GM18858 (cell line): ENCODE measurements around the gene PCBP2.

Experiments
- ATAC-seq: cut with Tn5 transposase; IDR thresholded peaks from one replicate; pipeline ENCODE4 v1.9.1; 2021; ENCODE audit not compliant: unreplicated experiment

The PCBP2 gene

DNA sequence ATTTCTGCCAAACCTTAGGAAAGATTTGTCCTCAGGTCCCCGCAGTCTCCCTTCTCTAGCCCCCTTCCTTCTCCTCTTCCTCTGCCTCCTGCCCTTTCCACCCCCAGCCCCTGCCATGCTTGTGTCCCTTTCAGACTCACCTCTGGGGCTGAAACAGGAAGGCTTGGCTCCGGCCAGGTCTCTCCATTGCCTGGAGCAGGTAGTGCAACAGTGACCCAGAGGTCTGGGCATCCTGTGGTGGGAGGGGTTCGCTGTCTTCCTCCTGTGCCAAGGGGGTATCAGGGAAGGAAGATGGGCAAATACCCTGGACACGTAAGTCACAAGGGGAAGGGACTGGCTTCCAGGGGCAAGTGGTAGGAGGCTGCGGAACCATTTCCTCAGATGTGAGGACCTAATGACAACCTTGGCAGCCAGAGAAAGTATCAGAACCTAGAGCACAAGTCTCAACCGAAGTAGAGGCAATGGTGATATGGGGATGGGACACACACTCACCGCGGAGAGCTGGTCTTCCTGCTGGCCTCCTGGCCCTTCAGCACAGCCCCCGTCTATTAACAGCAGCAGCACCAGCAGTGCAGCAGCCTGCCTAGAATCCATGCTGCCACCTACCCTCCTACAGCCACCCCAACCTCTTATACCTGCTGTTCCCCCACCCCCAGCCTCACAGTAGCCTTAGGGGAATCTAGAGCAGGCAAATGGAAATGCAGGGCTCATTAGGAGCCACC is 55.1 kb downstream of the PCBP2 start, which contains the start of gene NPFF:
Gene NPFF (minus strand): TSS at position 604 of the 722 bp plus-strand sequence. CDS start 10 bp downstream, at position 594.
- ATAC-seq, result no peak

DNA sequence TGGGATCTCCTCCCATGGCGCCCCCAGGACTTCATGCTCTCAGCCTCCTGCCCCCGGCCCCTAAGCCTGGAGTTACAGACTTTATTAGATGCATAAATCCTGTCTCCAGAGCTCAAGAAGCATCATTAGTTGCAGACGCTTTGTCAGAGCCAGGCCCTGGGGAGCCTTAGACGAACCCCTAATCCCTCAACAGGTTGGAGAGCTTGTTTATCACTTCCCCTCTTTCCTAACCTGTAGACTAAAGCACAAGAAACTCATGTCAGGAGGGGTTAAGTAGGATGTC is 55.6 kb downstream of the PCBP2 start:
- no peak for ATAC-seq

DNA sequence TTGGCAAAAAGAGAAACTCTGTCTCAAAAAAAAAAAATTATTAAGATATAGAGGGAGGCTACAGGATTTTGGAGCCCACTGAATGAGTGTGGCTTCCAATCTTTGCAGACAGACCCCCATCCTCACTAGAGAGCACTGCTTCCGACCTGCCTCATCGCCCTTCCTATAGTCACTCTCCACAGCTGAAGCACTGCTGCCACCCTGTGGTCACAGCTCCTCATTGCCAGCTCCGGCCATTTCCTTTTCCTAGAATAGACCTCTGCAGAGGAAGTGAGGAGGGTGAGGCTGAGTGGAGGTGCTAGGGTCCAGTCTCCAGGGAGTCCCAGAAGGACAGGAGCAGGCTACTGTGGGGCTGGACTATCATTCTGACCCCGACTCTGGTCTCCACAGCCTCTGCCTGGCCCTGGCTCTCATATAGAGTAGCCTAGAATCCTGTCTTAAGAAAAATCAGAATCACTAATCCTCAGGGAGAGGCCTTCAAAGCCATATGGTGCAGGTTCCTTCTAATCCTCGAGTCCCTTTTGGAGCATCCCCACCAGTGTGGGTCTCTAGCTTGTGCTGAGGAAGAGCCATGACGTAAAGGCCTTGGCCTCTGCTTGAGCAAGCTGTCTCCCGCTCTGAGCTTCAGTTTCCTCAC is 56.8 kb downstream of the PCBP2 start:
- peak; percentile 87 for ATAC-seq

DNA sequence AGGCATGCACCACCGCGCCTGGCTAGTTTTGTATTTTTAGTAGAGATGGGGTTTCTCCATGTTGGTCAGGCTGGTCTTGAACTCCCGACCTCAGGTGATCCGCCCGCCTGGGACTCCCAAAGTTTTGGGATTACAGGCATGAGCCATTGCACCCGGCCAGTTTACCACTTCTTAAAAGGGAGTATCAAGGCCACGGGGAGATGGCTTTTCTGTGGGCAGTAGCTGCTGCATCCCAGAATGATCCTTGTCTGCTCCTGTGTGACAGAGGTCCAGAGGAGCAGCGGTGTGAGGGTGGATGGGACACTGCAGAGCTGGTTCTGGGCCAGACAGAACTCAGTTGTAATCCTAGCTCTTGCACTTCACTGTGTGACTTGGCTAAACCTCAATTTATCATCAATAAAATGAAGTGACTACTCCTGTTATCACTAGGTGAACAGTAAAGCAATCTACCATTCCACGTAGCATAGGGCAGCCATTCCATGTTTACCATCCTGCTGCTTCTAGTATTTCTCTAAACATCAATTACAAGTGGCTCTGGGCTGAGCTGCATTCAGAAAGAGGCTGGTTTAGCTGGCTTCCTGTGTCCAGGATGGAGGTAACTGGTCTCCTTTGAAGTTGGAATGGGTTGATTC is 58.4 kb downstream of the PCBP2 start:
- ATAC-seq, result no peak

DNA sequence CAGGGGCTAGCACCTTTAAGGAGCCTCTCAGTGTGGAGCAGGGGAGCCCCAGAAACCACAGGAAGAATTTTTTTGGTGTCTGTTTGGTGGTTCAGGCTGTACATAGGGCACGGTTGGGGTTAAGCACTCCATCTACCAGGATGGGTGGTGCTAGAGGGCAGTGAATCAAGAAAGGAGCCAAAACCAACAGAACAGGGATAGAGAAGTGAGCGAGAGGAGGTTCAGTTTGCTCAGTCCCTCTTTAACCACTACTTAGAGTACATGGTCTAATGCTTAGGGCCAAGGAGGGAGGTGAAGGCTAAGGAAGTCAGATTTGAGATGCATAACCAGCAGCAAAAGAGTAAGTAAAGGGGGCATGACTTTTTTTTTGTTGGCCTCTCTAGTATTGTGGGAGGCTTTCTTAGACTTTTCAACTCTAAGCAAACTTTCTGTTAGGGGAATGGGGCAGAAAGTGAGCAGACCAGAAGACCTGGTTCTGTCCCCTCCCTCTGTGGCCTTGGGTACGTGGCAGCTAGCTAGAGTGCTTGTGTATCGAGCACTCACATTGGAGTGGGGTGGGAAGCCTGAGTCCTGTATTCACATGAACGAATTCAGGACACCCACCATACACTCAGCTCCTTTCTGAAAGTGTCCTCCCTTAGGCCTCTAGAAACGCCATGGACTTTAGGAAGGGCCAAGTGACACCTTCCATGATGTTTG is 62.0 kb downstream of the PCBP2 start:
- ATAC-seq, result no peak

DNA sequence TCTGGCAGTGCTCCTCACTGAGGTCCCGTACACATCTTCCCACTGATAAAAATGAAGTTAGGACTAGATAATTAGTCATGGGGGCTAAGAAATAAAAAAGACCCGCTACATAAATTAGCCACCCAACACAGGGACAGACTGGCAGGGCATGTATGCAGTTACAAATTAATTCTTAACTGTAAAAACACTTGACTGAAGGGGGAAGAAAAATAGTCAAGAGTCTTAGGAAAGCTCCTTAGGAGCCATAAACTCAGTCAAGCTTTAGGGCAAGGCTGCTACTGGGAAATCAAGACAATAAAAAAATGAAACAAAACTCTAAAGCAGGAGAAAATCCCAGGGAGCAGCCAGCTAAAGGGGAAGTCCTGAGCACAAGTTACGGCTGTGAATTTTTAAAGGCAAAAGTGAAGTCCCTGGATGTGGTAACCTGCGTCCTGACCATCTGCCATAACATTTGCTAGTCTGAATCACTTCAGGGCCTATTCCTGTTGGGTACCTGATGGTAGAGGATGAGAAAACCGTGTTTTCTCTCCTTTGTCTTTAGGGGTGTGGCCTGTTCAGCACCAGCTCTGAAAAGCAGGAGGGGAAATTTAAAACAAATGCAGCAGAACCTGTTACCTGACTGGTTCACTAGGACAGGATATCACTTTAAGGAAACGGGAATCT is 62.9 kb downstream of the PCBP2 start:
- no peak for ATAC-seq

DNA sequence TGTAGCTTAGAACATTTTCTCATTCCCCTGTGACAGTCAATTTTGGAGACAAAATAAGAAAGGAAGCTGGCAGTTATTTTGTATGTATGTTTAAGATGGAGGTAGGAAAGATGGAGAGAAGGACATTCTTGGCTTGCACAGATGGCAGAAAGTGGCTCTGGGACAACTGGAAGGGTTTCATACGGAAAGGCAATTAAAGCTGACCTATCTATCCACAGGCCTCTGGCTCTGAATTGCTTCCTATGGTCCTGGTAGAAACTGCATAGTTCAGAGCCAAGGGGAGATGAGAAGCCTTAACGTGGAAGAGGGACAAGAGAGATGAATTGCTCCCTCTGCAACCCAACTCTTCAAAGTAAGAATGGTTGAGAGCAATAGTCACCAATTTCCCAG is 63.4 kb downstream of the PCBP2 start:
- no peak for ATAC-seq

DNA sequence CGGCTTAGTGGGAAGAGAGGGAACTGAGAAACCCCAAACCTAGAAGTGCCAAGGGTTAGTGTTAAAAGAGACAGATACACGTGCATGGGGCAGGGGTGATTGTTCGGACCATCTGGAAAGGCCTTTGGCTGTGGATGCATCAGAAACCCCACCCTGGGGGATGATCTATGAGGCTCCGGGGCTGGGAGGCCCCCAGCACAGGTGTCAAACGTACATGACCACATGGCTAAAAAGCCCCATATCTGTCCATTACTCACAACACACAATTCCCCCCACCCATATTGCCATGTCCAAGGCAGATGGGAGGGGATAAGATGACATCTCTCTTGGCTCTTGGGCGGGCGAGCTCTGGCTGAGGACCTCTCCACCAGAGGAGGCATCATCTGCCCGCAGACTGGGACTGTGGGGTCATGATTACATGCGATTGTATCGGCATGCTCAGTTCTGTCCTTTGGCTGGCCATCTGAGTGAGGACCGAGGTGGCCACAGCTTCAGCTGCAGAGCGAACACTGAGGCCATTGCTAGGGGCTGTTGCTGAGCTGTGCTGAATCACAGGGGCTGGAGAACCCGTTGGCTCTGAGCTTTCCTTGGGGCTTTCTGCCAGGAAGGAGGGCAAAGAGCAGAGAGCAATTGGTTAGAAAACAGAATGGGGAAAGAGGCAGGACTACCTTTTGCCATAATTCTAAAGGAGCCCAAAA is 65.0 kb downstream of the PCBP2 start:
- no peak for ATAC-seq

DNA sequence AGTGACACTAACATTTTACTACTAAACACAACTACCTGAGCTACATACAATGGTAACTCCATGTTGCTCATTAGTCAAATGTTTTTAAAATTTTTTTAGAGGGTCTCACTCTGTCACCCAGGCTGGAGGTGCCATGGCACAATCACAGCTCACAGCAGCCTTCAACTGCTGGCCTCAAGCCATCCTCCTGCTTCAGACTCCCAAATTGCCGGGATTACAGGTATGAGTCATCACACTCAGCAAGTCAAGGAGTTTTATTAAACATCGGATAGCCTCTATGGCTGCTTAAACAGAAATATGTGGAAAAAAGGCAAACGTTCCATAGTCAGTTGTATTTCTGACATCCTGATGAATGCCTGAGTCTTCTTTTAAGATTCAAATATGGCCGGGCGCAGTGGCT is 66.5 kb downstream of the PCBP2 start:
- no peak for ATAC-seq

DNA sequence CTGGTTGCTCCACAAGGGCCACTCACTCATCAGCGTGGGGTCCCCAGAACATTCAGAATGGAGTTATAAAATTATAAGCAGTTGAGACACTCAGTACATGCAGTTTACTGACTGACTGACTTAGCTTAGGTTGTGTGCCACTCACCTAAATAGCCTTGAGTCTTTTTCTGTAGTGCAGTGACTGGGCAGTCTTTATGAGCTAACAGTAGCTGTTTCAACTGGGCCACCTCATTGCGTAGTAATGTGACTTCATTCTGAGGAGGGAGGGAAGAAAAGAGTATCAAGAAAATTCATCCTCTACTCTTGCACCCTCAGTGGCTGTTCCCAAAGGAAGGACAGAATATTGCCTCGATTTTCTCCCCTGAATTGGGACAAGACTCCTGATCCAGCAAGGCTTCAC is 71.2 kb downstream of the PCBP2 start:
- no peak for ATAC-seq

DNA sequence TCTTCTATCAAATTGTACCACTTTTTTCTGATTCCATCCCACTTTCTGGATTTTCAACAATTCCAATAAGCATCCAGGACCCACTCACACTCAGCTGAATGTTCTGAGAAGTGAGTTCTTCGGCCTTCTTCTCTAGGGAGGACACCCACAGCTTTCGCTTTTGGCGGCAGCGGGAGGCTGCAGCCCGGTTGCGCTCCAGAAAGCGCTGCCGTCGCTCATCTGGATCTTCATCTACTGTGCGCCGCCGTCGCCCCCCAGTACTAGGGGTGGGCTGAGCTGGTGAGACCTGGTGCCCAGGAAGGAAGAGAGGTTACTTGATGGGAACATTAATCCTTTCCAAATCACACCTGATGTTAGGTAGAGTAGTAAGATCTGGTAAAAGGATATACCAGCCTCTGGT is 72.6 kb downstream of the PCBP2 start:
- no peak for ATAC-seq

DNA sequence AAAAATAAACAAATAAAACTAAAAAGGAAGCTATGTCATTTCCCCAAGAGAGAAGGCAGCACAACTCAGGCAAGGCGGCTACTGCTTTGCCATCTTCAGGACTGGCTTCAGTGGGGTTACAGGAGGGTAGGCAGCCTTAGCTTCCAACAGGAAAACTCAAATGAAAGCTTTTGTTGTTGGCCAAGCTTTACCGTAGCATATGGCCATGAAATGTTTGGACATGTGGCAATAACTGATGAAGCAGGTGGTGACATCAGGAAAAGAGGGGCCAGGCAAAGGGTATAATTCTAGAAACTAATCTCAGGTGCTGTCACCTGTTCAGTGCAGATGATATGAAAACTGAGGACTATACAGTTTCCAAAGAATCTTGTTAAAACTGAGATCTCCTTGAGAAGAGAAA is 78.2 kb downstream of the PCBP2 start:
- ATAC-seq, result no peak
